HG03354 (cell line): Measurements from ENCODE around the gene NFATC2.
A peak's percentile ranks its signal among the peaks of the same experiment; 100 is the strongest.

Experiments
- ATAC-seq: cut with Tn5 transposase; IDR thresholded peaks from one replicate; pipeline ENCODE4 v1.9.1; 2021; ENCODE audit warnings: mild to moderate bottlenecking; ENCODE audit not compliant: unreplicated experiment, poor library complexity, severe bottlenecking

Gene NFATC2

DNA sequence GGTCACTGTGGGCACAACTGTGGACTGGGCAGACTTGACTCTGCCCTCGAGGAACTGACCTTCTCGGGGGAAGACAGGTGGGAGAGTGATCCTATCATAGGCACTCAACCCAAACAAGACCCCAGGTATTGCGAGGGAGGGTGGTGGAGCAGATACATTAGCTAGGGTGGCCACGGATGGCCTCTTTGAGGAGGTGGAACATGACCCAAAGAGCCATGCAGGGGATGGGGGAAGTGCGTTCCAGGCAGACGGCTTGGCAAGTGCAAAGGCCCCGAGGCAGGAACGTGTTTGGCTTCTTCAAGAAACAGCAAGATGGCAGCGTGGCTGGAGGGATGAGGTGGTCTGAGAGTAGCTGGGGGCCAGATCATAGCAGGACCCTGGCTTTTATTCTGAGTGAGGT is 167.6 kb downstream of the NFATC2 start:
- no peak for ATAC-seq

DNA sequence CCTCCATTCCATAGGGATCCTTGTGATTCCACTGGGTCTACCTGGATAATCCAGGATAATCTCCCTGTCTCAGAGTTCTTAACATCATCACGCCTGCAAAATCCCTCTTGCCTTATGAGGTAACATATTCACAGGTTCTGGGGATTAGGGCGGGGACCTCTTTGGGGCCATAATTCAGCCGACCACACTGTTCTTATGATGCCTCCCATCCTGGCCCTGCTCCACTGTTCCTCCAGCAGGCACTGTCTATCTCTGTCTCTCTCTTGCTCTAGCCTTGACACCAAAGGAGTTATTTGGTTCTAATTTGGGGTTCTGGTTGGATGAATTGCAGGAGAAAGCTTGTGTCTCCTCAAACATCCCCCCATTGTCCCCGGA is 168.1 kb downstream of the NFATC2 start:
- ATAC-seq, result no peak

DNA sequence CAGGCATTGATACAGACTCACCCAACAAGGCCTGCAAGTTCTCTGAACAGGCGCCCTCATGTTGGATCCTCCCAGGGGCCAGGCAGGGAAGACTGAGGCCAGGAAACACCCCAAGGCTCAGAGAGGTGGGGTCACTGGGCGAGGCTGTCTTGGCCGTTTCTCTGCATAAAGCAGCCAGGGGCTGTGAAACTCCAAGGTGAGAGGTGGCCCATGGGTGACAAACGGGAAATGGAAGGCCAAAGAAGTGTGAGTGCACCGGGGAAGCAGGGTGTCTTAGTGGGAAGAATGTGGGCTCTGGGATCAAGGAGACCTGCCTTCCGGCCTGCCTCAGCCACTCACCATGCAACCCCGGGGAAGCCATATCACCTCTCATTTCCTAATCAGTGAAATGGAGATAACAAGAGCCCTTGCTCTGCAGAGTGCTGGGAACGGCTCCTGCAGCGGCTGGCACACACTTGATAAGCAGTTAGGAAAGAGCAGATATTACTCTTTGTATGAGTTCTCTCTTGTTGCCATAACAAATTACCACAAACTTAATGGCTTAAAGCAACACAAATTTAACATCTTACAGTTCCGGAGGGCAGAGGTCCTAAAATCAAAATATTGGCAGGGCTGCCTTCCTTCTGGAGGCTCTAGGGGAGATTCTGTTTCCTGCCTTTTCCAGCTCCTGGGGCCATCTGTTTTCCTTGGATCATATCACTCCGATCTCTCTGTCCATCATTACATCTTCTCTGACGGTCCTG is 168.6 kb downstream of the NFATC2 start:
- no peak for ATAC-seq

DNA sequence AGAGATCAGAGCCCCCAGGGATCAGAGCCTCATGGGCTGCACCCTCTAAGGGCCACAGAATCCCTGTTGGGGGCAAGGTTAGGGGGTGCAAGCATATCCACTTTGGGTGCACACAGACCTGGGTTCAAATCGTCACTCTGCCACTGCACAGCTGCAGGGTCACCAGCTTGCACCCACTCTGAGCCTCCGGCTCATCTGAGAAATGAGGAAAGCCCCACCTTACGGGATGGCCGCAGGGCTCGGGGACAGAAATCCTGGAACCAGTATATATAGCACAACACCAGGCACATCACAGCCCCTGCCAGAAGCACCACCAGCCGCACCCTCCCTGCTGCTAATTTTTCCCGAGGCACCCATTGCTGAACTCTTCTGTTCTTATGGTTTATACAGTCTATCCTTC is 169.6 kb downstream of the NFATC2 start:
- ATAC-seq, result no peak

DNA sequence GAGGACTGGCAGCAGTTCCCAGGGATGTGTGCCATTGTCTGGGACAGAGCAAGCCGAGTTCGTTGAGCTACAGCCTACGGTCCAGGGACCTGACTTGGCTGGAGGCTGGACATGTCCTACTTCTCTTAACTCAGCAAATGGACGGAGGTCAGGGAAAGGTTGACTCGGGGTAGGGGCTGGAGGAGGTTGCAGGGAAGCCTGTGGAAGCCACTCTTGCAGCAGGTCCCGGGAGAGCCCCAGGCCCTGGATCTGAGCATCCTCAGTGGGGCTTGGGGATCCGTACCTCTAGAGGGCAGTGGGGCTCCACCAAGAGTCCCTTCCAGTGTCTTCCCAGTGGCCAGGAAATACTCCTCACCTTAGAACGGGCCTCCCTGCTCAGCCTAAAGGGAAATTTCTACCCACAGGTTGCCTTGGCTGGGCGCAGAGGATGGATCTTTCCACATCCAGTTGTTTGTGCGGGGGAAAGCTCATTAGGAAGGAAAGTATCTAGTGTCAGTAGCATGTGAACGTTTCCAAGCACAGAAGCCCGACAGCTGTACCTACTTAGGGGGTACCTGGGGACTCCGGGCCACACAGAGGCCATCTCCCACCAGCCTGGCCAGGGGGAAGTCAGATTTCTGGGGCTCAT is 170.2 kb downstream of the NFATC2 start:
- ATAC-seq, result peak; percentile 66

DNA sequence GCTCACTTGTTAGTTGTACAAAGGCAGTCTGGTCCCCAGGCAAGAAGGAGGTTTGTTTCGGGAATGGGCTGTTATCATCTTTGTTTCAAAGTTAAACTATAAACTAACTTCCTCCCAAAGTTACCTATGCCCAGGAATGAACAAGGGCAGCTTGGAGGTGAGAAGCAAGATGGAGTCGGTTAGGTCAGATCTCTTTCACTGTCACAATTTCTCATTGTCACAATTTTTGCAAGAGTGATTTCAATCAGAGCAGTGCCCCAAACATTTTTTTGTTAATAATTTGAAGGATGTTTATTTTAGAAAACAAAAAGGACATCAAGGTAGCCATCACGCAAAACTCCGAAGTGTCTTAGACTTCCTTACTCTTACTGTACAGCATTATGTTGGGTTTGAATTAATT is 170.8 kb downstream of the NFATC2 start:
- ATAC-seq, result no peak

DNA sequence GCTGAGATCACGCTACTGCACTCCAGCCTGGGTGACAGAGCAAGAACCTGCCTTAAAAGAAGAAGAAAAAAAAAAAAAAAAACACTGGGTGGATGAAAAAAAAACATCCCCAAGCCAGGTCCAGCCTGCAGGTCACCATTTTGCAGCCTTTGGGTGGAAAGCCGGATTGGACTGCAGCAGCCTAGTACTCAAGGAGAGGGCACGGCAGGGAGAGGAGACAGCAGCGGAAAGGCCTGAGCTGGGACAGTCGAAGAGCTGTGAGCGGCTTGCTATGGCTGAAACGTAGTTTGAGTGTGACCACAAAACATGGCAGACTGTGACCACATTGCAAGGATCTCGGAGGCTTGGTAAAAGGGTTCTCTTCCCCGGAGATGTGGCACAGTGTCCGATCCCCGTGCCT is 173.0 kb downstream of the NFATC2 start:
- no peak for ATAC-seq

DNA sequence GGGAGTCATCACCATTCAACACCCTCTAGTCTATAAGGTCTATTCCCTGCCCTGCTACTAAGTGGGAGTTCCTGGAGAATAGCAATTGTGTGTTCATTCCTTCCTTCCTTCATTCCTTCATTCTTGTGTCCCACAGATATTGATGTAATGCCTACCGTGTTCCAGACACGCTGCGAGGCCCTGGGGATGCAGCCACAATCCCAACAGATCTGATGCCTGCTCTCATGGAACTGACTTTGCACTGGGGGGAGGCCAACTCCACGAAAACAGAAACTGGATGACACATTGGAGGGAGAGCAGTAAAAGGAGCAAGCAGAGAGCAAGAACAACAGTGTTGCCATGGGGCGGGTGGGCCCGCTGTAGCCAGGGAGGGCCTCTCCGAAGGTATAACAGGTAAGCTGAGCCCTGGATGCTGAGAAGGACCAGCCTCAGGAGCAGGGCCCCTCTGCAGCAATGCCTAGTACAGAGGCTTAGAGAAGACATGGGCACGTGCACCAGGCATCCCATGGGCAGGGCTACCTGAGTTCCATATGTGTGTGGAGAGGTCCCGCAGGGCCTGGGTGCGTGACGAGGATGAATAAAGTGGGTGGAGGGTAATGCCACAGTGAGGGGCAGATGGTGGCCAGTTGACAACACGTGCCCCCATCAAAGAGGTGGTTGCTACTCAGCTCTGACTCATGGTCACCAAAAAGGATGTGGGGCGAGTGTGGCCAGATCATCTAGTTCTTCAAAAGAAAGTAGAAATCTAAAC is 173.9 kb downstream of the NFATC2 start:
- ATAC-seq, result no peak

DNA sequence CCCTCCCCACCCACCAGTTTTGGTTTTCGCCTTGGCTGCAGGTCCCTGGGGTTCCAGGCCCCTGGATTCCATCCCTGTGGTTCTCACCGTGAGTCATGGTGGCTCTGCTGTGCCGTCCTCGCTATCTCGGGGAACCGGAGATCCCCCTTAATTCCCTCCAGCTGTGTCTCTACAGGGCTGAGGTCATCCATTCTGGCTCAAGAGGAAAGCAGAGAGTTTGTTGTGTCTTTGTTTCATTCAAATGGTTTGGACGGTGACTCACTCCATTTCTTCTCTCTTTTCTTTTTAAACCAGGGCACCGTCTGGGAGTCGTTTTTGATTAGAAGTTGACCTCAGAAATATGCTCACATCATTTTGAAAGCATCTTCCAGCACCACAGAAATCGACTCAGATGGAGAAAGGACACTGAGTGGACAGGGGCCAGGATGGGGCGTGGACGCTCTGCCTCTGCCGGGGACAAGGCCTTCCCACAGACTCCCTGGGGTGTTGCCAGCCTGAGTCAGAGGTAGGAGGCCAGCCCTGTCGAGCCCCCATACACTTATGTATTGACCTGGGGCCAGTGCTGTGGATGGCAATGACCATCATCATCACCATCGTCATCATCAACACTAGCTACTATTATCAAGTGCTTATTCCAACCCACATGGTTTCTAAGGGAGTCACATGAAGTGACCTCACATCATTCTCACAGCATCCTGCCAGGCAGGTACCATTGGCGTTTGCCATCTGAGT is 176.2 kb downstream of the NFATC2 start:
- ATAC-seq, result no peak

DNA sequence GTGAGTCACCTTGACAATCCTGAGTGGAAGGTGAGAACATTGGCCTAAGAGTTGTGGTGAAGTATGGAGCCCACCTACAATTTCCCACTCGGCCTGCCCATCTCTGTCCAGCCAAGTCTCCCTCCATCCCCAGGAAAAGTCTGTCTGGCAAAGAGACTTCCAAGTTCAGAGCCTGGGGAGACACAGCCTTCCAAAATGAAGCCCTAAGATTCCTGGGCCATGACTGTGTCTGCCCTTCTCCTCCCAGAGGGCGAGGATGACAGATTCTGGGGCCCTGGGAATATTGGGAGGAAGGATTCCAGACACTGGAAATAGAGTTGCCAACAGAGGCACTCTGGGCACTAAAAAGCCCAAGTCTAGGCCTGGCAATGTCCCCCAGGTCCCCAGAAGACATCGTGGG is 176.8 kb downstream of the NFATC2 start:
- ATAC-seq, result no peak

DNA sequence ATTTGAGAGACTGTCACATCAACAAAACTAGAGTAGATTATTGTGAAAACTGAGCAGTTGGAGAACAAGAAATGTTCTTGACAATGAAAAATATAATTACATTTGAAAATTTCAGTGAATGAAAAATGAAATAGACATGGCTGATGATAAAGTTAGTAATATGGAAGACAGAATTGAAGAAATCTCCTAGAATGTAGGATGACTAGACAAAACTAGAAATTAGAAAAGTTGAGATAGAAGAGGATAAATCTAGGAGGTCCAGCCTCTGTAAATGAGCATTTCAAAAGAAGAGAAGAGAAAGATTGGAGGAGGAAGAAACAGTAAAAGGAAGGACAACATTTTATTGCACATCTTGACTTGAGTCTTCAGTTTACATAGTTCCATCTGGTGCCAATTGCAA is 178.7 kb downstream of the NFATC2 start:
- ATAC-seq, result no peak

DNA sequence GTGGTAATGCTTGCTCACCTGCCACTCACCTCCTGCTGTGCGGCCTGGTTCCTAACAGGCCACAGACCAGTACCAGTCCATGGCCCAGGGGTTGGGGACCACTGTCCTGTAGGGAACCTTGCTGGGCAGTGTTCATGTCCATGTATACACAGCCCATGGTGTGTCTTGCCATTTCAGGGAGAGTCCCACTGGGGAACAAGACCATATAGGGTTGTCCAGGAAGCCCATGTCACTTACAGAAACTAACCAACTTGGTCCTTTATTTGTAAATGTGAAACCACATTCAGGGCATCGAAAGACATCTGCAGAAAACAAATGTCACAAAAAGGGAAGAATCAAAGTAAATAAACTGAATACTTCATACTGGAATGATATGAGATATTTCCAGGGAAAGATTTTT is 179.1 kb downstream of the NFATC2 start:
- ATAC-seq, result no peak

DNA sequence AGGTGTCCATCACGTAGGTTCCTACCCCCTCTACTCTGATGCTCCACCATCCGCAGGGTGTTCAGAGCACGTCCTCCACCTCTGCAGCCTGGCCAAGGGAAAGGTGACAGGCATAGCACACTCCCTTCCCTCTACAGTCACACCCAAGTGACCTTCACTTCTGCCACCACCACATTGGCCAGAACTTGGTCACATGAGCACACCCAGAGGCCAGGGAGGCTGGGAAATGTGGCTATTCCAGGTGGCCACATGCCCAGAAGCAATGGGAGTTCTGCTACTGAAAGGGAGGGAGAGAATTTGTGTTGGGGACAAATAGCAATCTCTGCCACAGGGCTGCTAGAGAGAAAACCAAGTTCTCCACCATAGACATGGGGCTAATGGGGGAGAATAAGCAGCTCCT is 180.3 kb downstream of the NFATC2 start:
- ATAC-seq, result no peak

DNA sequence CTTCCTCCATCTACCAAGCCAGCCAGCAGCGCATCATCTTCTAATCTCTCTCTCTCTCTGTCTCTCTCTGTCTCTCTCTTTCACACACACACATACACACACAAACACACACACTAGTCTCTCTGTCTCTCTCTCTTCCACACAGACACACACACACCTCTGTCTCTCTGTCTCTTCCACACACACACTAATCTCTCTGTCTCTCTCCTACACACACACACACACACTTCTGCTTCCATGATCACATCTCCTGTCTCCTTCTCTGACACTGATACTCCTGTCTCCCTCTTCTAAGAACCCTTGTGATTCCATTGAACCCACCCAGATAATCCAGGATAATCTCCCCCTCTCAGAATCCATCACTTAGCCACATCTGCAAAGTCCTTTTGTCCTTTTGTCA is 181.3 kb downstream of the NFATC2 start:
- no peak for ATAC-seq

DNA sequence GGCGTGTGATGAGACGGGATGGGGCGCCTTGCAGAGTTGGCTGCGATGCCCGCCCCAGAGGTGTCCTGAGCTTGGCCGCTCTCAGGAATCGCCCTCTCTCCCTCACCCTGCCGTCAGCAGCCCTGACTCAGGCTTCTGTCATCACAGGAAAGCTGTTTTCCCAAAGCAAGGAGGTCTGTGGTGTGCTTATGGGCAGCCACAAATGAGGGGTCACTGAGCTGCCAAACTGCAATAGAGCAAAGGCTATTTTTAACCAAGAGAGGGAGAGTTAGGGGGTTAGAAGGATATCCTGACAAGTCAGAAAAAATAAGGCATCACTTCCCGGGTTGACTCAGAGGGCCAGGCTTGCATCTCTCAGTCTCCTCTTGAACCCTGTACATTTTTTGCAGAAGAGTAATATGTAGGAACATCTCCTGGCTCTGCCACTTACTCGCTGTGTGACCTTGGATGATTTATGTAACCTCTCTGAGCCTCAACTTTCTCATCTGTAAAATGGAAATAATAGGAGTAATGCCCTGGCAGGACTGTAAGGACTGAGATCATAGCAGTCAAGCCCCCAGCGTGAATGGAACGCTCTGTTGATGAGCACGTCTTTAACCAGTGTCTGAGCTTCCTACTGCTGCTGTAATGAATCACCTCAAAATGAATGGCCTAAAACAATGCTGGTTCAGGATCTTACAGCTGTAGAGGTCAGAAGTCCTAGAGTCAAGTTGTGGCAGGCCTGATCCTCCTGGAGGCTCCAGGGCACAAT is 181.9 kb downstream of the NFATC2 start:
- no peak for ATAC-seq

DNA sequence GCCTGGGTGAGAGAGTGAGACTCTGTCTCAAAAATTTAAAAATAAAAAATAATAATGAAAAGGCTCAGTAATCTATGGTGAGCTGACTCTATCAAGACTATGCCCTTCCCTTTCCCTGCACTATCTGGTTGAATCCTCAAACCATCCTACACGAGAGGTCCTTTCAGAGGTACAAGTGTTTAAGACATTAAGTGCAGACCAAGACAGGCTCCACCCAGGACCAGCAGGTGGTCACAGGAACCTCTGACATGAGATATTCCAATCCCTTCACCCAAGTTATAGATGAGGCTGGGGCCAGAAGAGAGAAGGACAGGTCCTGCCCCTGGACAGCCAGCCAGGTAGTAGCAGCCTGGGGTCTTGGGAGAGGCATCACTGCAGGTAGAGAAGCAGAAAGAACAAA is 182.6 kb downstream of the NFATC2 start:
- ATAC-seq, result no peak

DNA sequence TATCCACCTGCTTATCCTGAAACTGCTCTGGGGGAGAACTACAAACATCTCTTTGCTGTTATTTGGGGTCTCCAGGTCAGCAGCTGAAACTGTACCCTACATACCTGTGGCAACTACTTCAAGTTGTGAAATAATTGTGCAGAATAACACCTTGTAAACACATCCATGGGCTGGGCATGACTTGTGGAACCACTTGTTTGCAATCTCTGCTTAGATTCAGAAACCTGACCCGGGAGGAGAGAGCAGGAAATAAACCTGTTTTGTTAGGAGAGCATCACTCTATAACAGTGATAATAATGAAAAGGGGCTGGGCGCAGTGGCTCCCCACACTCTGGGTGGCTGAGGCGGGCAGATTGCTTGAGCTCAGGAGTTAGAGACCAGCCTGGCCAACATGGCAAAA is 183.1 kb downstream of the NFATC2 start:
- ATAC-seq, result no peak

DNA sequence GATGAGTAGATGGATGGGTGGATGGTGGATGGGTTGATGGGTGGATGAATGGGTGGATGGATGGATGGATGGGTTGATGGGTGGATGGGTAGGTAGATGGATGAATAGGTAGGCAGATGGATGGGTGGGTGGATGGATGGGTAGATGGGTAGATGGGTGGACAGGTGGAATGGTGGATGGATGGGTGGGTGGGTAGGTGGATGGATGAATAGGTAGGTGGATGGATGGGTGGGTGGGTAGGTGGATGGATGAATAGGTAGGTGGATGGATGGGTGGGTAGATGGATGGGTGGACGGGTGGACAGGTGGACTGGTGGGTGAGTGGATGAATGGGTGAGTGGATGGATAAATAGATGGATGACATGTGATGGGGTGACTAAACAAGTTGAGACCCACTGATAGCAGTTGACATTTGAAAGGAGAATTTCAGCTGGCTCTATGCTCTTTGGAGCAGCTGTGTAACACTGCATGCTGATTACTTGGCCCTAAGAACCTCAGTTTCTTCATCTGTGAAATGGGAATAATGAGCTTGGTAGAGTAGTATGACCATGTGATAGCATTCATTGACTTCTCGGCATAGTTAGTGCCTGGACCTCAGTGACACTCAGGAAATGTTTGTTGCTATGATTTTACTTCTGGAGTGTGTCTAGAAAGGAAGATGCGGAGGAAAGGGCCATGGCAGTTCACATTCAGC is 184.3 kb downstream of the NFATC2 start:
- ATAC-seq, result no peak

DNA sequence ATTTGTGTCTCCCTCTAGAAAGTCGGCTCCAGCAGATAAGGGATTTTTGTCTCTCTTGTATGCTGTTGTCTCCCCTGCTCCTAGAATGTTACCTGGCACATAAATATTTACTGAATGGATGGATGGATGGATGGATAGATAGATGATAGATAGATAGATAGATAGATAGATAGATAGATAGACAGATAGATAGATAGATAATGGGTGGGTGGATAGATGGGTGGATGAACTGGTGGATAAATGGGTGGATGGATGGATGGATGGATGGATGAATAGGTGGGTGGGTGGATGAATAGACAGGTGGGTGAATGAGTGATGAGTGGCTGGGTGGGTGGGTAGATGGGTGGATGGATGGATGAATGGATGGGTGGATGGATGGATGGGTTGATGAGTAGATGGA is 185.0 kb downstream of the NFATC2 start:
- no peak for ATAC-seq
